Measurements from ENCODE around the gene HSPA12A.

The HSPA12A gene

DNA sequence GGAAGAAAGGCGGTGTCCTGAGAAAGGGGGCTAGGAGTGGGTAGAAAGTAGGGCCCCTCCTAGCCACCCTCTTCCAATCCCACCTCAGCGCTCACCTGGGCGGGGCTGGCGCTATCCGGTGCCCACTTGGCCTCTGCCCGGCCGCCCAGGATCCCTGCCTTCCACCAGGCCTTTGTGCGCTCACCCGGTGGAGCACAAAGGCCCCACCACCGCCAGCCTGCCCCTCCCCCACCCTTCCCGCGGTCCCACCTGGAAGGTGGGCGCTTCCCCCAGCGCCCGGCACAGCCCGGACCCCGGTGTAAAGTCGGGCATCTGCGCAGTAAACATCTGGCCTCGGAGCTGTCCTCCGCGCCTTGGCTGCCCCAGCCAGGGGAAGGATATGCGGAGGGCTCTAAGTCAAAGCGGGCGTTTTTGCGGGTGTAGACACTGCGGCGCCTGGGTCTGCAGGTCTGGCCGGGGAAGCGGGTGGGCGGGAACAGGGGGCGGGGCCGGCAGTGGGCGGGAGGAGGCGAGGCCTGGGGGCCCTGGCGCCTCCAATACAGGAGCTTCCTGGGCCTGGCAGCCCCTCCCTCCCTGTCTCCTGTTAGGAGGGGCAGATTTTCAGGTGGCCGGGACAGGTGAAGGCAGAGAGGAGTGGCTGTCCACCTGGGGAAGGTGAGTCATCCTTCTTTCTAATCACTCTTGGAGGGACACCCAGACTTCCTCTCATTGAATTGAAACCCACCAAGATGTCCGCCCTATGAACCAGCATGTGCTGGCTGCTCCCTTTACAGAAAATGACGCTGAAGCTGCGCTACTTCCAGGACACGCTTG is 72.3 kb downstream of the HSPA12A start:
- no peak for DNase-seq
- Histone ChIP-seq H3K36me3 (peaks cover 3% of the 10 kb centered on the region; the same call in 1 of the 2 replicates), H3K4me3 (ENCODE audit: low read depth, low read length) (no peak overlapping the region), H3K9me3 (ENCODE audit: severe bottlenecking) (peaks cover 3% of the 10 kb centered on the region), H3K27ac (no peak overlapping the region), H3K27me3 (ENCODE audit: insufficient read depth, low read depth, severe bottlenecking) (no peaks in the 10 kb centered on the region)
- no peak for TF ChIP-seq CTCF (IDR thresholded peaks at IDR 0.05; ENCODE audit: low read depth, low read length)

- no peak overlapping the region for H3K27ac ChIP-seq
- H3K9me3 ChIP-seq (ENCODE audit: severe bottlenecking), result peaks cover 3% of the 10 kb centered on the region
- TF ChIP-seq CTCF (IDR thresholded peaks at IDR 0.05; ENCODE audit: low read depth, low read length), result no peak
- no peak for DNase-seq
- no peak overlapping the region for H3K4me3 ChIP-seq (ENCODE audit: low read depth, low read length)
- H3K27me3 ChIP-seq (ENCODE audit: insufficient read depth, low read depth, severe bottlenecking), result no peaks in the 10 kb centered on the region
- H3K36me3 ChIP-seq, result no peaks in the 10 kb centered on the region
Measured at GRCh38 chr10:116669080-116669479, 73.3 kb downstream of the HSPA12A start.

DNA sequence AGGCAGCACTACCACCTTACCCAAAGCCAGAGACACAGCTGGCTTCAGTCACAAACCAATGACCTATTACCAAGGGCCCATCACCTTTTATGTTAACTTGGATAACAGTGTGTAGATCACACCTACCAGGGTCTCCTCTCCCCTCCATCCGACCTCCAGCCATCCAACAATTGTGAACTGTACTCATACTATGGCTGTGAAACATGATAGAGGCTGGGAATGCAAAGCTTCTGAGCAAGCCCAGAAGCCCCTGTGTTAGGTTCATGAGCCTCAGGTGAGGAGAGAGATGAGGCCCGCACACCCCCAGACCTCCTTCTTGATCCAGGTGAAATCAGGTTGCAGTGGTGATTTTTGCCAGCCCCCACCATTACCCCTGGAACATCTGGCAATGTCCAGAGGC is 73.9 kb downstream of the HSPA12A start:
- H3K27ac ChIP-seq, result no peak overlapping the region
- H3K9me3 ChIP-seq (ENCODE audit: severe bottlenecking), result peaks cover 3% of the 10 kb centered on the region
- H3K4me3 ChIP-seq (ENCODE audit: low read depth, low read length), result no peak overlapping the region
- no peaks in the 10 kb centered on the region for H3K36me3 ChIP-seq
- no peaks in the 10 kb centered on the region for H3K27me3 ChIP-seq (ENCODE audit: insufficient read depth, low read depth, severe bottlenecking)
- no peak for TF ChIP-seq CTCF (IDR thresholded peaks at IDR 0.05; ENCODE audit: low read depth, low read length)
- DNase-seq, result no peak

DNA sequence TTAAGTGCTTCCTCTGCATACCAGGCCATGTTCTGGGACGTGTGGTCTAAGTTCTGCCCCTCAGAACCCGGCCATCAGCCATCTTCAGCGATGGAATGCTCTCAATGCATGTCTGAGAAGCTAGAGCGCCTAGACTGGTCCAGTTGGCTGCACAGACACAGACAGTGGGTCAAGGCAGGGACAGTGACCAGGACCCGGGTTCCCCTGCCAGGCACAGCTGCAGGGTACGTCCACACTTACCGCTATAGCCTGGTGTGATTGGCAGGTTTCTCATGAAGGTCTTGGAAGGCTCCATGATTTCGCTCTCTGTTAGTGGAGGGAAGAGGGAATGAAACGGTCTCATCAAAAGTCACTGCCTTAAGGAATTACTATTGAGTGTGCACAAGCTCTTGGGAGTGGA is 74.3 kb downstream of the HSPA12A start:
- no peaks in the 10 kb centered on the region for H3K36me3 ChIP-seq
- no peak overlapping the region for H3K4me3 ChIP-seq (ENCODE audit: low read depth, low read length)
- DNase-seq, result no peak
- TF ChIP-seq CTCF (IDR thresholded peaks at IDR 0.05; ENCODE audit: low read depth, low read length), result no peak
- H3K27me3 ChIP-seq (ENCODE audit: insufficient read depth, low read depth, severe bottlenecking), result no peaks in the 10 kb centered on the region
- H3K27ac ChIP-seq, result no peak overlapping the region
- H3K9me3 ChIP-seq (ENCODE audit: severe bottlenecking), result peaks cover 3% of the 10 kb centered on the region

DNA sequence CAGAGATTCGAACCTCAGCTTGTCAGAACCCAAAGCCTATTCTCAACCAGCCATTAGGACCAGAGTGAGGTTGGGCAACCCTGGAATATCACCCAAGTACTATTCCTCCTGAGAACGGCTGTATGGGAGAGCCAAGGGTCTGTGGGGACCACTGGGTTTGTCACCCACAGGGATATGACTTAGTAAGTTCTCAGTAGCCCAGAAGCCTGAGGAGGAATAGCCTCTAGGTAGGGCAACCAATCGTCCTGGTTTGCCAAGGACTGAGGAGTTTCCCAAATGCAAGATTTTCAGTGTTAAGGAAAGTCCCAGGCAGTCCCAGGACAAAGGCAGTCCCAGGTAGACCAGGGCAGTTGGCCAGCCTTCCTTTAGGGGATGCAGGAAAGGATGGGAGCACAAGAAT is 74.9 kb downstream of the HSPA12A start:
- no peak for TF ChIP-seq CTCF (IDR thresholded peaks at IDR 0.05; ENCODE audit: low read depth, low read length)
- Histone ChIP-seq H3K4me3 (ENCODE audit: low read depth, low read length) (no peak overlapping the region), H3K36me3 (no peaks in the 10 kb centered on the region), H3K27me3 (ENCODE audit: insufficient read depth, low read depth, severe bottlenecking) (no peaks in the 10 kb centered on the region), H3K27ac (no peak overlapping the region), H3K9me3 (ENCODE audit: severe bottlenecking) (peaks cover 3% of the 10 kb centered on the region)
- DNase-seq, result no peak
